Esophagus mucosa (tissue), 1 donor: ENCODE data around the gene SSBP3. TPM values are rescaled to one million over a fixed set of nuclear protein-coding genes. Genes with fewer than 3 reads are reported as not detected.

Source experiments
- ATAC-seq: fragments of 200-7000 bp; cut with Tn5 transposase; one replicate; pipeline ENCODE4 v1.9.1; 2020
- total RNA-seq: library from RNA; stranded (reverse); gene quantifications from one replicate; pipeline ENCODE4 v1.2.4, GENCODE V29; 2023
- donor health status: DM: yes; HTN: yes; CAD: no.

SSBP3 gene
- total RNA-seq, 1 donor from 2014 or later, result 39.3 TPM

GRCh38 chr1:54371038-54371941 lies 34.9 kb downstream of the SSBP3 start:
- peak; percentile 91 for ATAC-seq

- no peak for ATAC-seq
Measured at GRCh38 chr1:54370287-54370989, 35.8 kb downstream of the SSBP3 start.

GRCh38 chr1:54367613-54368012 lies 38.6 kb downstream of the SSBP3 start:
- no peak for ATAC-seq

- no peak for ATAC-seq
Measured at GRCh38 chr1:54365847-54366246, 40.3 kb downstream of the SSBP3 start.

- ATAC-seq, result peak; percentile 16
Measured at GRCh38 chr1:54365398-54365797, 40.8 kb downstream of the SSBP3 start.

- ATAC-seq, result peak; percentile 85
Measured at GRCh38 chr1:54364995-54365394, 41.2 kb downstream of the SSBP3 start.

GRCh38 chr1:54364582-54364981 lies 41.6 kb downstream of the SSBP3 start:
- no peak for ATAC-seq

GRCh38 chr1:54363925-54364324 lies 42.3 kb downstream of the SSBP3 start:
- no peak for ATAC-seq

GRCh38 chr1:54362881-54363340 lies 43.3 kb downstream of the SSBP3 start:
- ATAC-seq, result no peak

- ATAC-seq, result no peak
Measured at GRCh38 chr1:54361342-54361741, 44.9 kb downstream of the SSBP3 start.

GRCh38 chr1:54360165-54361005 lies 45.8 kb downstream of the SSBP3 start:
- no peak for ATAC-seq

GRCh38 chr1:54359393-54360162 lies 46.6 kb downstream of the SSBP3 start:
- no peak for ATAC-seq

- no peak for ATAC-seq
Measured at GRCh38 chr1:54358503-54359168, 47.6 kb downstream of the SSBP3 start.

- no peak for ATAC-seq
Measured at GRCh38 chr1:54357967-54358366, 48.2 kb downstream of the SSBP3 start.

GRCh38 chr1:54356680-54357147 lies 49.5 kb downstream of the SSBP3 start:
- no peak for ATAC-seq

- ATAC-seq, result no peak
Measured at GRCh38 chr1:54355931-54356679, 50.1 kb downstream of the SSBP3 start.

GRCh38 chr1:54354899-54355298 lies 51.3 kb downstream of the SSBP3 start:
- no peak for ATAC-seq

- no peak for ATAC-seq
Measured at GRCh38 chr1:54353959-54354358, 52.2 kb downstream of the SSBP3 start.

GRCh38 chr1:54352755-54353154 lies 53.4 kb downstream of the SSBP3 start:
- ATAC-seq, result no peak

GRCh38 chr1:54350360-54350759 lies 55.8 kb downstream of the SSBP3 start:
- ATAC-seq, result no peak

GRCh38 chr1:54348700-54349021 lies 57.5 kb downstream of the SSBP3 start:
- ATAC-seq, result no peak
